HCT116 (cell line): ENCODE data around the gene LY86. TPM values are rescaled to one million over a fixed set of nuclear protein-coding genes. Genes with fewer than 3 reads are reported as not detected.
A peak's percentile ranks its signal among the peaks of the same experiment; 100 is the strongest.

Source experiments
- ATAC-seq: fragments of 200-7000 bp; cut with Tn5 transposase; 2 replicates; pipeline ENCODE4 v1.9.1; 2020; ENCODE audit warnings: mild to moderate bottlenecking, moderate library complexity
- BruUV-seq: library from RNA; stranded (reverse); fragments of 400-500 nt; replicated peaks from 2 replicates; lab custom pipeline; 2021; lab: Mats Ljungman, UMichigan
- CTCF ChIA-PET: fragments of 300-600 bp; sonication (Branson Sonifier 250); formaldehyde crosslinking; loops from one replicate; lab custom pipeline; 2021; ENCODE audit warnings: antibody characterized with exemption; lab: Charles Lee
- POLR2A ChIA-PET: fragments of 300-600, 350-600 bp; sonication (Branson Sonifier 250); formaldehyde crosslinking; loops from one replicate; lab custom pipeline; 2021; ENCODE audit warnings: antibody characterized with exemption; lab: Charles Lee
- RAD21 ChIA-PET, 2 experiments: fragments of 300-600 bp; sonication (Branson Sonifier 250); formaldehyde crosslinking; loops; one replicate each; lab custom pipeline; 2023; ENCODE audit warnings: low total read pairs in 2 of 2; ENCODE audit not compliant: uncharacterized antibody in 2 of 2, unreplicated experiment in 2 of 2, low non-redundant PET in 1 of 2; lab: Charles Lee
- DNase-seq: peaks from one replicate; pipeline ENCODE4 v3.0.0-alpha.2; 2010; ENCODE audit warnings: low read depth, low spot score
- H2AFZ ChIP-seq: fragments of 200-600 bp; shearing (Covaris generic), sonication (generic); 2 replicates; pipeline ENCODE4 v1.6.1; 2017; ENCODE audit warnings: low read depth, mixed run types, mixed read lengths, antibody characterized with exemption, low read length; ENCODE audit not compliant: poor library complexity, severe bottlenecking
- H3K27ac ChIP-seq: 2 replicates; pipeline ENCODE4 v1.5.1; 2012; ENCODE audit warnings: low read depth, low read length
- H3K27me3 ChIP-seq: fragments of 200-600 bp; sonication (generic); 2 replicates; pipeline ENCODE4 v1.6.1; 2016; ENCODE audit warnings: mixed run types, low read length, mixed read lengths; ENCODE audit not compliant: insufficient read depth
- H3K36me3 ChIP-seq, 2 experiments: fragments of 200-500 bp in 1 of 2; fragments of 200-600 bp in 1 of 2; sonication (Bioruptor generic) in 1 of 2; sonication (generic) in 1 of 2; 2 replicates each; pipeline versions ENCODE4 v1.5.1 to v1.6.1; 2014 to 2016; ENCODE audit warnings: low read length in 2 of 2, inconsistent platforms in 1 of 2, mixed read lengths in 1 of 2, mixed run types in 1 of 2; ENCODE audit not compliant: insufficient read depth in 2 of 2, control insufficient read depth in 1 of 2
- H3K4me1 ChIP-seq, 2 experiments: fragments of 200-600 bp in 1 of 2; sonication (generic) in 1 of 2; 2 replicates each; pipeline versions ENCODE4 v1.5.1 to v1.6.1; 2012 to 2017; ENCODE audit warnings: low read length in 2 of 2, inconsistent platforms in 1 of 2, mild to moderate bottlenecking in 1 of 2, mixed read lengths in 1 of 2, mixed run types in 1 of 2, moderate library complexity in 1 of 2; ENCODE audit not compliant: insufficient read depth in 2 of 2, control insufficient read depth in 1 of 2
- H3K4me2 ChIP-seq: fragments of 200-600 bp; sonication (generic); 2 replicates; pipeline ENCODE4 v1.6.1; 2017; ENCODE audit warnings: mixed run types, low read length, mixed read lengths
- H3K4me3 ChIP-seq, 2 experiments: fragments of 200-600 bp in 1 of 2; sonication (generic) in 1 of 2; replicated peaks in 1 of 2; 2 replicates each; pipeline ENCODE4 v1.5.1; 2011 to 2016; ENCODE audit warnings: low read length in 2 of 2, control low read depth in 1 of 2, low read depth in 1 of 2, mild to moderate bottlenecking in 1 of 2, mixed read lengths in 1 of 2, mixed run types in 1 of 2
- H3K79me2 ChIP-seq: fragments of 200-600 bp; sonication (generic); 2 replicates; pipeline ENCODE4 v1.6.1; 2017; ENCODE audit warnings: mild to moderate bottlenecking, mixed run types, low read length, moderate library complexity, mixed read lengths; ENCODE audit not compliant: insufficient read depth
- H3K9ac ChIP-seq: fragments of 200-600 bp; sonication (generic); 2 replicates; pipeline ENCODE4 v1.6.1; 2016; ENCODE audit warnings: low read length, mixed read lengths
- H3K9me2 ChIP-seq: fragments of 200-600 bp; sonication (generic), shearing (Covaris generic); 2 replicates; pipeline ENCODE4 v1.6.1; 2017; ENCODE audit warnings: mixed run types, mild to moderate bottlenecking, moderate library complexity; ENCODE audit not compliant: insufficient read depth
- H3K9me3 ChIP-seq, 2 experiments: fragments of 200-500 bp in 1 of 2; fragments of 200-600 bp in 1 of 2; sonication (Bioruptor generic) in 1 of 2; sonication (generic) in 1 of 2; 2 replicates each; pipeline ENCODE4 v1.6.1; 2014 to 2017; ENCODE audit warnings: low read length in 2 of 2, mixed read lengths in 2 of 2, inconsistent platforms in 1 of 2, low read depth in 1 of 2, mild to moderate bottlenecking in 1 of 2, mixed run types in 1 of 2, moderate library complexity in 1 of 2; ENCODE audit not compliant: control insufficient read depth in 1 of 2, insufficient read depth in 1 of 2
- H4K20me1 ChIP-seq: fragments of 200-600 bp; sonication (generic), shearing (Covaris generic); 2 replicates; pipeline ENCODE4 v1.6.1; 2017; ENCODE audit warnings: mixed run types, mild to moderate bottlenecking, moderate library complexity; ENCODE audit not compliant: insufficient read depth
- ATF3 ChIP-seq: IDR thresholded peaks from 2 replicates; pipeline ENCODE4 v1.6.1; 2012
- CBX3 ChIP-seq: IDR thresholded peaks from 2 replicates; pipeline ENCODE4 v1.6.1; 2012; ENCODE audit warnings: low read depth
- CEBPB ChIP-seq: IDR thresholded peaks from 2 replicates; pipeline ENCODE4 v1.6.1; 2012; ENCODE audit warnings: low read depth
- CTCF ChIP-seq, 3 experiments: fragments of 200-600 bp in 1 of 3; sonication (generic) in 1 of 3; IDR thresholded peaks in 2 of 3; conservative IDR thresholded peaks in 1 of 3; 2 replicates each; pipeline ENCODE4 v1.5.1; 2012 to 2017; ENCODE audit warnings: low read depth in 2 of 3, low read length in 2 of 3, antibody characterized with exemption in 1 of 3, borderline replicate concordance in 1 of 3, control low read depth in 1 of 3, mild to moderate bottlenecking in 1 of 3, mixed read lengths in 1 of 3, mixed run types in 1 of 3, moderate library complexity in 1 of 3; ENCODE audit not compliant: insufficient read depth in 1 of 3
- EGR1 ChIP-seq: IDR thresholded peaks from 2 replicates; pipeline ENCODE4 v1.6.1; 2012; ENCODE audit warnings: low read depth
- RAD21 ChIP-seq: IDR thresholded peaks from 2 replicates; pipeline ENCODE4 v1.6.1; 2012; ENCODE audit warnings: low read depth, mild to moderate bottlenecking
- ZFX ChIP-seq: fragments of 450-650 bp; IDR thresholded peaks from 2 replicates; pipeline ENCODE4 v1.6.1; 2017
- intact Hi-C: fragments of 100-400 bp; cut with micrococcal nuclease; formaldehyde crosslinking; loops from 2 replicates; pipeline ENCODE4 v1.10.0; 2022
- total RNA-seq: library from RNA; stranded (reverse); gene quantifications from one replicate; pipeline ENCODE4 v1.2.1, GENCODE V29; 2021; ENCODE audit not compliant: unreplicated experiment

Gene LY86
- total RNA-seq, 1 experiment from 2014 or later: not detected

- ATAC-seq: peak; percentile 63
- no peak overlapping the region for H3K27ac ChIP-seq
- H2AFZ ChIP-seq: peak overlapping the region; percentile 79
- H3K4me2 ChIP-seq: peak overlapping the region; percentile 19; the same call in 1 of the 2 replicates
- H3K36me3 ChIP-seq: no peaks in the 10 kb centered on the region
- H3K9ac ChIP-seq: no peak overlapping the region
- H3K27me3 ChIP-seq: no peaks in the 10 kb centered on the region
- no peak overlapping the region for H3K4me3 ChIP-seq
- CTCF ChIA-PET: interaction anchor here (0.6 to 1.7 kb wide), 20 partner anchors 9 to 844 kb away, joined by 3 to 31 read pairs (median 4); partner anchors contain the start of gene DSP
- POLR2A ChIA-PET: interaction anchor here (1.5 kb wide), 1 partner anchor 10 kb away, joined by 8 read pairs; no protein-coding TSS in a partner anchor
- no TSS peak for BruUV-seq
- RAD21 ChIA-PET: interaction anchor here (0.6 to 1.2 kb wide), 3 partner anchors 10 to 542 kb away, joined by 3 to 4 read pairs (median 3); no protein-coding TSS in a partner anchor
- H3K9me3 ChIP-seq: no peaks in the 10 kb centered on the region
- DNase-seq: peak; percentile 63
- H3K79me2 ChIP-seq: no peaks in the 10 kb centered on the region
- H4K20me1 ChIP-seq: no peaks in the 10 kb centered on the region
- intact Hi-C loops: no loop called here
- TF ChIP-seq ATF3 (no peak), EGR1 (no peak), ZFX (no peak), RAD21 (peak; percentile 86), CTCF (IDR thresholded peaks at IDR 0.05 in 2 of 3, conservative IDR thresholded peaks at IDR 0.05 in 1 of 3; ENCODE audit: borderline replicate concordance in 1 of 3, insufficient read depth in 1 of 3, low read depth in 2 of 3, low read length in 2 of 3) (peak; percentile 66 to 98 (median 98); a peak in 5 of 6 replicates), CEBPB (no peak), CBX3 (no peak)
- peaks cover 23 to 42% of the 10 kb centered on the region in 2 experiments for H3K4me1 ChIP-seq
- no peaks in the 10 kb centered on the region for H3K9me2 ChIP-seq
Observed at GRCh38 chr6:6696867-6697531, 108.5 kb downstream of the LY86 start.
